ENCODE data around the gene COMMD8.

DNA sequence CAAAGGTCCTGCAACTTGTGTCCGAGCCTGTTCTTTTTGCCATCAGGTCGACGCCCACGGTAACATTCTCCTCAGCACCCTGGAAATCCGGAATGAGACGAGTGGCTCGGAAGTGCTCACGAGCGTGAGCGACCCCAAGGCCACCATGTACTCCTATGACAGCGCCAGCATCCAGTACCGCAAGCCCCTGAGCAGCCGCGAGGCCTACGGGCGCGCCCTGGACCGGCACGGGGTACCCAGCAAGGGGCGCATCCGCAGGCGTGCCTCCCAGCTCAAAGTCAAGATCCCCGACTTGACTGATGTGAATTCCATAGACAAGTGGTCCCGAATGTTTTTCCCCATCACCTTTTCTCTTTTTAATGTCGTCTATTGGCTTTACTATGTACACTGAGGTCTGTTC lies 37.9 kb downstream of the COMMD8 start:
- TF ChIP-seq EZH2 (IDR thresholded peaks at IDR 0.05) (no peak), POLR2AphosphoS5 (IDR thresholded peaks at IDR 0.05; ENCODE audit: borderline replicate concordance, low read depth, low read length) (no peak), FOXP2 (optimal IDR thresholded peaks at IDR 0.05; ENCODE audit: control extremely low read depth, extremely low read length, insufficient read depth) (no peak)

Measured in SK-N-MC (cell line).